IMR-90 (cell line): ENCODE measurements around the gene IFNGR1. TPM values are rescaled to one million over a fixed set of nuclear protein-coding genes. Genes with fewer than 3 reads are reported as not detected.

Experiments used
- ATAC-seq: fragments of 200-7000 bp; cut with Tn5 transposase; 2 replicates; pipeline ENCODE4 v1.9.1; 2020; ENCODE audit warnings: low read depth, mild to moderate bottlenecking, moderate library complexity
- BruUV-seq: library from RNA; stranded (reverse); fragments of 400-500 nt; replicated peaks from 2 replicates; lab custom pipeline; 2021; lab: Mats Ljungman, UMichigan
- CTCF ChIA-PET: fragments of 300-600 bp; formaldehyde crosslinking; extraction: SDS; loops from one replicate; lab custom pipeline; 2021; ENCODE audit warnings: antibody characterized with exemption; lab: Yijun Ruan, JAX
- POLR2A ChIA-PET: fragments of 300-600 bp; sonication (Branson Sonifier 250); formaldehyde crosslinking; loops from one replicate; lab custom pipeline; 2022; ENCODE audit warnings: antibody characterized with exemption; ENCODE audit not compliant: unreplicated experiment; lab: Charles Lee
- DNase-seq: peaks from one replicate; pipeline ENCODE4 v3.0.0; 2013
- H2AFZ ChIP-seq: replicated peaks from 2 replicates; pipeline ENCODE3; 2013; ENCODE audit warnings: low read length, mild to moderate bottlenecking; ENCODE audit not compliant: poor library complexity
- H2AK5ac ChIP-seq: 2 replicates; pipeline ENCODE4 v1.6.1; 2013; ENCODE audit warnings: low read depth, low read length, inconsistent platforms
- H2AK9ac ChIP-seq: replicated peaks from 2 replicates; pipeline ENCODE3; 2013; ENCODE audit warnings: mild to moderate bottlenecking, low read depth, low read length, moderate library complexity; ENCODE audit not compliant: poor library complexity
- H2BK120ac ChIP-seq: 2 replicates; pipeline ENCODE4 v1.6.1; 2013; ENCODE audit warnings: low read depth, low read length, inconsistent platforms
- H2BK15ac ChIP-seq: 3 replicates; pipeline ENCODE4 v1.6.1; 2013; ENCODE audit warnings: low read depth, low read length, inconsistent platforms
- H2BK20ac ChIP-seq: 2 replicates; pipeline ENCODE4 v1.6.1; 2013; ENCODE audit warnings: low read depth, mild to moderate bottlenecking, inconsistent platforms, low read length, moderate library complexity
- H2BK5ac ChIP-seq: 2 replicates; pipeline ENCODE4 v1.6.1; 2013; ENCODE audit warnings: mild to moderate bottlenecking, low read depth, low read length, inconsistent platforms; ENCODE audit not compliant: poor library complexity, severe bottlenecking
- H3K14ac ChIP-seq: replicated peaks from 2 replicates; pipeline ENCODE4 v1.6.1; 2013; ENCODE audit warnings: low read depth, low read length, inconsistent platforms
- H3K18ac ChIP-seq: 2 replicates; pipeline ENCODE4 v1.6.1; 2013; ENCODE audit warnings: low read depth, low read length, control low read depth
- H3K23ac ChIP-seq: 2 replicates; pipeline ENCODE4 v1.6.1; 2013; ENCODE audit warnings: low read depth, low read length, inconsistent platforms
- H3K27ac ChIP-seq: 2 replicates; pipeline ENCODE4 v1.5.1; 2013; ENCODE audit warnings: mild to moderate bottlenecking, control low read depth, low read length; ENCODE audit not compliant: insufficient read depth
- H3K27me3 ChIP-seq: 2 replicates; pipeline ENCODE4 v1.6.1; 2013; ENCODE audit warnings: low read length; ENCODE audit not compliant: control insufficient read depth, insufficient read depth
- H3K36me3 ChIP-seq: 2 replicates; pipeline ENCODE4 v1.6.1; 2013; ENCODE audit warnings: low read length, mixed read lengths; ENCODE audit not compliant: control insufficient read depth, insufficient read depth
- H3K4ac ChIP-seq: 2 replicates; pipeline ENCODE4 v1.6.1; 2013; ENCODE audit warnings: low read depth, low read length, inconsistent platforms
- H3K4me1 ChIP-seq: 2 replicates; pipeline ENCODE4 v1.6.1; 2013; ENCODE audit warnings: low read length, mixed read lengths; ENCODE audit not compliant: control insufficient read depth, insufficient read depth
- H3K4me2 ChIP-seq: 2 replicates; pipeline ENCODE4 v1.6.1; 2013; ENCODE audit warnings: low read depth, mild to moderate bottlenecking, control low read depth, low read length, moderate library complexity
- H3K4me3 ChIP-seq: 2 replicates; pipeline ENCODE4 v1.5.1; 2013; ENCODE audit warnings: low read depth, mild to moderate bottlenecking, control low read depth, low read length, moderate library complexity; ENCODE audit not compliant: insufficient read depth
- H3K56ac ChIP-seq: 2 replicates; pipeline ENCODE4 v1.6.1; 2013; ENCODE audit warnings: low read length, inconsistent platforms; ENCODE audit not compliant: insufficient read depth; ENCODE audit errors: extremely low read depth
- H3K79me1 ChIP-seq, 2 experiments: 2 replicates each; pipeline ENCODE4 v1.6.1; 2013; ENCODE audit warnings: low read length in 2 of 2, inconsistent platforms in 1 of 2, low read depth in 1 of 2
- H3K9ac ChIP-seq: 2 replicates; pipeline ENCODE4 v1.6.1; 2013; ENCODE audit warnings: low read depth, low read length, control low read depth
- H3K9me1 ChIP-seq: 2 replicates; pipeline ENCODE4 v1.6.1; 2013; ENCODE audit warnings: low read length, inconsistent platforms; ENCODE audit not compliant: insufficient read depth
- H3K9me3 ChIP-seq: 2 replicates; pipeline ENCODE4 v1.6.1; 2013; ENCODE audit warnings: low read length; ENCODE audit not compliant: control insufficient read depth, insufficient read depth
- H4K20me1 ChIP-seq: 2 replicates; pipeline ENCODE4 v1.6.1; 2013; ENCODE audit warnings: low read length, inconsistent platforms; ENCODE audit not compliant: insufficient read depth
- H4K5ac ChIP-seq: 2 replicates; pipeline ENCODE4 v1.6.1; 2013; ENCODE audit warnings: mild to moderate bottlenecking, low read depth, low read length, control low read depth
- H4K8ac ChIP-seq, 2 experiments: 2 replicates each; pipeline ENCODE4 v1.6.1; 2013; ENCODE audit warnings: low read depth in 2 of 2, low read length in 2 of 2, control low read depth in 1 of 2, inconsistent platforms in 1 of 2
- H4K91ac ChIP-seq: 2 replicates; pipeline ENCODE4 v1.6.1; 2013; ENCODE audit warnings: low read depth, low read length, inconsistent platforms; ENCODE audit not compliant: insufficient read depth
- CHD1 ChIP-seq: IDR thresholded peaks from 2 replicates; pipeline ENCODE4 v1.6.1; 2012; ENCODE audit warnings: low read depth, low read length, improper control_type of control experiment
- FOS ChIP-seq: fragments of 150-350 bp; IDR thresholded peaks from 2 replicates; pipeline ENCODE4 v1.6.1; 2016; ENCODE audit warnings: low read depth, low read length
- MAFK ChIP-seq: IDR thresholded peaks from 2 replicates; pipeline ENCODE4 v1.6.1; 2012; ENCODE audit warnings: low read depth, low read length, improper control_type of control experiment
- MAZ ChIP-seq: IDR thresholded peaks from 2 replicates; pipeline ENCODE4 v1.6.1; 2012; ENCODE audit warnings: low read depth, mild to moderate bottlenecking, low read length, improper control_type of control experiment, moderate library complexity, borderline replicate concordance
- MXI1 ChIP-seq: IDR thresholded peaks from 2 replicates; pipeline ENCODE4 v1.6.1; 2012; ENCODE audit warnings: low read depth, mild to moderate bottlenecking, low read length, moderate library complexity, borderline replicate concordance
- NFE2L2 ChIP-seq: fragments of 150-350 bp; IDR thresholded peaks from 2 replicates; pipeline ENCODE4 v1.6.1; 2016; ENCODE audit warnings: low read depth, mild to moderate bottlenecking, low read length
- POLR2A ChIP-seq: IDR thresholded peaks from 2 replicates; pipeline ENCODE4 v1.6.1; 2012; ENCODE audit warnings: mild to moderate bottlenecking, low read depth, low read length
- RAD21 ChIP-seq: IDR thresholded peaks from 2 replicates; pipeline ENCODE4 v1.6.1; 2012; ENCODE audit warnings: low read length, improper control_type of control experiment
- RCOR1 ChIP-seq: IDR thresholded peaks from 2 replicates; pipeline ENCODE4 v1.6.1; 2012; ENCODE audit warnings: mild to moderate bottlenecking, low read length, improper control_type of control experiment; ENCODE audit not compliant: insufficient replicate concordance
- RFX5 ChIP-seq: IDR thresholded peaks from 2 replicates; pipeline ENCODE4 v1.8.0; 2012; ENCODE audit warnings: low read depth, mild to moderate bottlenecking, low read length, moderate library complexity
- SMC3 ChIP-seq: fragments of 150-350 bp; IDR thresholded peaks from 2 replicates; pipeline ENCODE4 v1.6.1; 2016; ENCODE audit warnings: low read depth, mild to moderate bottlenecking, antibody characterized with exemption, low read length, moderate library complexity
- WGBS, 2 experiments: methylation state at CpG; one replicate each; pipeline versions ENCODE4 v1.1.5 to v1.1.7; 2013; ENCODE audit warnings: missing lambda C conversion rate in 2 of 2; ENCODE audit not compliant: insufficient read length in 1 of 2; ENCODE audit errors: extremely low coverage in 2 of 2; 5-methylcytosine and 5-hydroxymethylcytosine counted together
- dilution Hi-C: fragments of 300-500 bp; cut with HindIII; formaldehyde crosslinking; loops from one replicate; pipeline ENCODE4 v1.14.3; 2018; ENCODE audit warnings: low sequenced_read_pairs; ENCODE audit not compliant: unreplicated experiment
- in situ Hi-C: fragments of 300-500 bp; cut with MboI; formaldehyde crosslinking; loops from 3 replicates; pipeline ENCODE4 v1.14.3; 2019; ENCODE audit warnings: low sequenced_read_pairs, inconsistent platforms, mixed read lengths
- intact Hi-C: fragments of 100-400 bp; cut with micrococcal nuclease; formaldehyde crosslinking; loops from 2 replicates; pipeline ENCODE4 v1.10.0; 2022
- polyA plus RNA-seq, 3 experiments: library from polyadenylated mRNA; depleted of rRNA; stranded (reverse); fragments of >200 nt; gene quantifications; 2 replicates each; pipeline ENCODE4 v1.2.3, GENCODE V29; 2012; ENCODE audit warnings: low replicate concordance in 1 of 3
- total RNA-seq: library from RNA; depleted of rRNA; stranded (reverse); fragments of >200 nt; gene quantifications from 2 replicates; pipeline ENCODE4 v1.2.3, GENCODE V29; 2012
- TF ChIP-seq, protein P1 (sequence below): conservative IDR thresholded peaks from 2 replicates; pipeline ENCODE4 v1.5.1; 2012; ENCODE audit warnings: mild to moderate bottlenecking, low read depth, low read length, improper control_type of control experiment
- TF ChIP-seq, protein P2 (sequence below): fragments of 150-350 bp; IDR thresholded peaks from 2 replicates; pipeline ENCODE4 v1.6.1; 2016; ENCODE audit warnings: low read depth, mild to moderate bottlenecking, low read length, moderate library complexity, borderline replicate concordance
- TF ChIP-seq, protein P3 (sequence below): fragments of 150-350 bp; IDR thresholded peaks from 2 replicates; pipeline ENCODE4 v1.6.1; 2017; ENCODE audit warnings: mild to moderate bottlenecking, antibody characterized with exemption, low read length, low read depth

Gene IFNGR1
- total and polyA plus RNA-seq, 2 of the 4 experiments (the other 2 are of a cell fraction), result 19.1 to 25.6 TPM

DNA sequence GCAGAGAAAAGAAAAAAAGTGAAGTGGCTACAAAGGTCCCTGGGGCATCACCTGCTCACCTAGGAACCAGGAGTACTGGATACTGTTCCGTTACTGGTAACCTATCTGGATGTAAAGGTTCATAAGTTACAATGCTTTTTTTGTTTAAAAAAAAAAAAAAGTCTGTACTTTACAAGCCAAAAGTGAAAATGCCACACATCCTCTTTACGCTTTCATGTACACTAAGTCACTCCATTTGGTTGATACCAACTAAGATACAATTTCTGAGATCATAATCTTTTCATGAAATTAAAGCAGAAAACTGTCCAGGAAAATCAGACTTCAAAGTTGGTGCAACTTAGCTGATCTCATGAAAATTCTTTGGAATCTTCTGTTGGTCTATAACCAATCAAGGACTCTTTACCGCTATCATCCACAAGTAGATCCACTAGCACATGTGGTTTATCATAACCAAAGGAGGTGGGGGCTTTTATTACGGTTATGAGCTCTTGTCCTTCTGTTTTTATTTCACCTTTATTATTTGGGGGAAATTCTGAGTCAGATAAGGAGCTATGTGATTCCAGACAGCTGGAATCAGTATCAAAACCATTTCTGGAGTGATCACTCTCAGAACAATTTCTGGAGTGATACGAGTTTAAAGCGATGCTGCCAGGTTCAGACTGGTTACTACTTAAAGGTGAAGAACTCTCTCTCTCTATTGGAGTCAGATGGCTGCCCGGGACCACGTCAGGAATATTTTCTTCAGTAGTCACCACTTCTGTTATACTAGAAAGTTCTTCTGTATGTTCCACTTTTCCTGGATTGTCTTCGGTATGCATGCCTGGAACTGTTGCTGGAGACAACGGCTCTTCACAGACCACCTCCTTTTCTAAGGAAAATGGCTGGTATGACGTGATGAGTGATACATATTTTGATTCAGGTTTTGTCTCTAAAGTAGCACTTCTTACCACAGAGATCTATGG lies 21.2 kb downstream of the IFNGR1 start:
- no peak overlapping the region for H3K4ac ChIP-seq
- intact Hi-C loops, result no loop called here
- H2BK5ac ChIP-seq, result no peak overlapping the region
- TSS peak; percentile 78 for BruUV-seq
- ChIA-PET CTCF (interaction anchor here (0.6 to 0.7 kb wide), 2 partner anchors 104 to 749 kb away, joined by 3 read pairs; no protein-coding TSS in a partner anchor), POLR2A (no interaction called here)
- H4K8ac ChIP-seq, result no peak overlapping the region
- no peak overlapping the region for H3K14ac ChIP-seq
- no peak overlapping the region for H3K18ac ChIP-seq
- H3K4me2 ChIP-seq, result no peak overlapping the region
- dilution Hi-C loops, result no loop called here
- H4K91ac ChIP-seq, result no peak overlapping the region
- ATAC-seq, result no peak
- TF ChIP-seq, protein P1, sequence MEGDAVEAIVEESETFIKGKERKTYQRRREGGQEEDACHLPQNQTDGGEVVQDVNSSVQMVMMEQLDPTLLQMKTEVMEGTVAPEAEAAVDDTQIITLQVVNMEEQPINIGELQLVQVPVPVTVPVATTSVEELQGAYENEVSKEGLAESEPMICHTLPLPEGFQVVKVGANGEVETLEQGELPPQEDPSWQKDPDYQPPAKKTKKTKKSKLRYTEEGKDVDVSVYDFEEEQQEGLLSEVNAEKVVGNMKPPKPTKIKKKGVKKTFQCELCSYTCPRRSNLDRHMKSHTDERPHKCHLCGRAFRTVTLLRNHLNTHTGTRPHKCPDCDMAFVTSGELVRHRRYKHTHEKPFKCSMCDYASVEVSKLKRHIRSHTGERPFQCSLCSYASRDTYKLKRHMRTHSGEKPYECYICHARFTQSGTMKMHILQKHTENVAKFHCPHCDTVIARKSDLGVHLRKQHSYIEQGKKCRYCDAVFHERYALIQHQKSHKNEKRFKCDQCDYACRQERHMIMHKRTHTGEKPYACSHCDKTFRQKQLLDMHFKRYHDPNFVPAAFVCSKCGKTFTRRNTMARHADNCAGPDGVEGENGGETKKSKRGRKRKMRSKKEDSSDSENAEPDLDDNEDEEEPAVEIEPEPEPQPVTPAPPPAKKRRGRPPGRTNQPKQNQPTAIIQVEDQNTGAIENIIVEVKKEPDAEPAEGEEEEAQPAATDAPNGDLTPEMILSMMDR, result no peak
- no peak for TF ChIP-seq SMC3
- TF ChIP-seq, protein P2, sequence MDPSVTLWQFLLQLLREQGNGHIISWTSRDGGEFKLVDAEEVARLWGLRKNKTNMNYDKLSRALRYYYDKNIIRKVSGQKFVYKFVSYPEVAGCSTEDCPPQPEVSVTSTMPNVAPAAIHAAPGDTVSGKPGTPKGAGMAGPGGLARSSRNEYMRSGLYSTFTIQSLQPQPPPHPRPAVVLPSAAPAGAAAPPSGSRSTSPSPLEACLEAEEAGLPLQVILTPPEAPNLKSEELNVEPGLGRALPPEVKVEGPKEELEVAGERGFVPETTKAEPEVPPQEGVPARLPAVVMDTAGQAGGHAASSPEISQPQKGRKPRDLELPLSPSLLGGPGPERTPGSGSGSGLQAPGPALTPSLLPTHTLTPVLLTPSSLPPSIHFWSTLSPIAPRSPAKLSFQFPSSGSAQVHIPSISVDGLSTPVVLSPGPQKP, result no peak
- no peak for TF ChIP-seq NFE2L2
- TF ChIP-seq RAD21, result no peak
- TF ChIP-seq MXI1, result no peak
- TF ChIP-seq, protein P3, sequence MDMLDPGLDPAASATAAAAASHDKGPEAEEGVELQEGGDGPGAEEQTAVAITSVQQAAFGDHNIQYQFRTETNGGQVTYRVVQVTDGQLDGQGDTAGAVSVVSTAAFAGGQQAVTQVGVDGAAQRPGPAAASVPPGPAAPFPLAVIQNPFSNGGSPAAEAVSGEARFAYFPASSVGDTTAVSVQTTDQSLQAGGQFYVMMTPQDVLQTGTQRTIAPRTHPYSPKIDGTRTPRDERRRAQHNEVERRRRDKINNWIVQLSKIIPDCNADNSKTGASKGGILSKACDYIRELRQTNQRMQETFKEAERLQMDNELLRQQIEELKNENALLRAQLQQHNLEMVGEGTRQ, result no peak
- TF ChIP-seq RFX5, result no peak
- no peak for TF ChIP-seq FOS
- TF ChIP-seq MAZ, result no peak
- no peak for TF ChIP-seq MAFK
- TF ChIP-seq CHD1, result no peak
- TF ChIP-seq POLR2A, result no peak
- TF ChIP-seq RCOR1, result no peak
- H2BK120ac ChIP-seq, result no peak overlapping the region
- H2BK20ac ChIP-seq, result no peak overlapping the region
- WGBS, 2 experiments, result no CpG with 5 or more reads among the region's 11 CpGs
- no peak overlapping the region for H2AK9ac ChIP-seq
- no peak overlapping the region for H3K56ac ChIP-seq
- H3K23ac ChIP-seq, result no peak overlapping the region
- no peak overlapping the region for H2AFZ ChIP-seq
- H3K79me1 ChIP-seq, result no peaks in the 10 kb centered on the region; a peak in 1 of 4 replicates
- no peaks in the 10 kb centered on the region for H3K27me3 ChIP-seq
- H2BK15ac ChIP-seq, result no peak overlapping the region
- no peak overlapping the region for H3K9ac ChIP-seq
- no peak overlapping the region for H3K4me3 ChIP-seq
- H3K9me3 ChIP-seq, result no peaks in the 10 kb centered on the region
- in situ Hi-C loops, result no loop called here
- peaks cover 13% of the 10 kb centered on the region for H3K36me3 ChIP-seq
- no peaks in the 10 kb centered on the region for H3K9me1 ChIP-seq
- H4K20me1 ChIP-seq, result no peaks in the 10 kb centered on the region
- DNase-seq, result no peak
- H4K5ac ChIP-seq, result no peak overlapping the region
- no peak overlapping the region for H3K27ac ChIP-seq
- no peaks in the 10 kb centered on the region for H3K4me1 ChIP-seq
- H2AK5ac ChIP-seq, result no peak overlapping the region
